T-helper 1 cell treated with Interleukin-12 subunit alpha and Interleukin-12 subunit beta and Interleukin-4 antibody, amounts not matched to agents 30 μg/mL and 1 μg/mL, for 36 hours (primary cell): ENCODE results near the gene SP8.

Source experiments
- H3K27ac Mint-ChIP-seq: one replicate; pipeline ENCODE4 v1.8.0; 2021; ENCODE audit warnings: mild to moderate bottlenecking, mixed read lengths
- H3K27me3 Mint-ChIP-seq: one replicate; pipeline ENCODE4 v1.8.0; 2021; ENCODE audit warnings: low read depth, mixed read lengths
- H3K36me3 Mint-ChIP-seq: one replicate; pipeline ENCODE4 v1.8.0; 2021; ENCODE audit warnings: low read depth, mixed read lengths
- H3K4me1 Mint-ChIP-seq: one replicate; pipeline ENCODE4 v1.8.0; 2021; ENCODE audit warnings: low read depth, mixed read lengths
- H3K4me3 Mint-ChIP-seq: one replicate; pipeline ENCODE4 v1.8.0; 2021; ENCODE audit warnings: mild to moderate bottlenecking, moderate library complexity, mixed read lengths
- H3K9me3 Mint-ChIP-seq: one replicate; pipeline ENCODE4 v1.8.0; 2021; ENCODE audit warnings: mixed read lengths

SP8 gene

GRCh38 chr7:20798694-20799121 is 12.0 kb upstream of the SP8 start:
- peaks cover 9% of the 10 kb centered on the region for H3K4me1 Mint-ChIP-seq
- no peaks in the 10 kb centered on the region for H3K36me3 Mint-ChIP-seq
- peaks cover 57% of the 10 kb centered on the region for H3K27me3 Mint-ChIP-seq
- peak overlapping the region; percentile 52 for H3K4me3 Mint-ChIP-seq
- peaks cover 5% of the 10 kb centered on the region for H3K9me3 Mint-ChIP-seq
- no peak overlapping the region for H3K27ac Mint-ChIP-seq

- Mint-ChIP-seq H3K36me3 (no peaks in the 10 kb centered on the region), H3K4me3 (no peak overlapping the region), H3K27me3 (peaks cover 63% of the 10 kb centered on the region), H3K27ac (no peak overlapping the region), H3K4me1 (peaks cover 9% of the 10 kb centered on the region), H3K9me3 (peaks cover 5% of the 10 kb centered on the region)
Measured at GRCh38 chr7:20798081-20798693, 11.5 kb upstream of the SP8 start.

GRCh38 chr7:20797462-20798080 is 10.9 kb upstream of the SP8 start:
- H3K27me3 Mint-ChIP-seq = peaks cover 67% of the 10 kb centered on the region
- peaks cover 5% of the 10 kb centered on the region for H3K9me3 Mint-ChIP-seq
- peak overlapping the region; percentile 52 for H3K27ac Mint-ChIP-seq
- peaks cover 9% of the 10 kb centered on the region for H3K4me1 Mint-ChIP-seq
- no peaks in the 10 kb centered on the region for H3K36me3 Mint-ChIP-seq
- peak overlapping the region; percentile 86 for H3K4me3 Mint-ChIP-seq

- H3K36me3 Mint-ChIP-seq = peaks cover 2% of the 10 kb centered on the region
- H3K27ac Mint-ChIP-seq = no peak overlapping the region
- H3K27me3 Mint-ChIP-seq = peaks cover 72% of the 10 kb centered on the region
Measured at GRCh38 chr7:20797042-20797461, 10.4 kb upstream of the SP8 start.

GRCh38 chr7:20796500-20796899 is 9.8 kb upstream of the SP8 start:
- Mint-ChIP-seq H3K27ac (no peak overlapping the region), H3K4me3 (no peak overlapping the region), H3K9me3 (peaks cover 5% of the 10 kb centered on the region), H3K27me3 (peaks cover 78% of the 10 kb centered on the region), H3K36me3 (peaks cover 5% of the 10 kb centered on the region), H3K4me1 (peaks cover 12% of the 10 kb centered on the region)

More at GRCh38 chr7:20797042-20797461, 10.4 kb upstream of the SP8 start:
- Mint-ChIP-seq H3K9me3 (peaks cover 5% of the 10 kb centered on the region), H3K4me1 (peaks cover 9% of the 10 kb centered on the region), H3K4me3 (peak overlapping the region; percentile 86)

- peaks cover 5% of the 10 kb centered on the region for H3K36me3 Mint-ChIP-seq
- H3K4me1 Mint-ChIP-seq = peaks cover 14% of the 10 kb centered on the region
- peaks cover 84% of the 10 kb centered on the region for H3K27me3 Mint-ChIP-seq
- H3K27ac Mint-ChIP-seq = no peak overlapping the region
- no peak overlapping the region for H3K4me3 Mint-ChIP-seq
- H3K9me3 Mint-ChIP-seq = peaks cover 5% of the 10 kb centered on the region
Measured at GRCh38 chr7:20795881-20796280, 9.2 kb upstream of the SP8 start.

GRCh38 chr7:20795361-20795760 is 8.7 kb upstream of the SP8 start:
- Mint-ChIP-seq H3K4me3 (no peak overlapping the region), H3K27ac (no peak overlapping the region), H3K36me3 (peaks cover 5% of the 10 kb centered on the region), H3K27me3 (peaks cover 87% of the 10 kb centered on the region), H3K9me3 (peaks cover 7% of the 10 kb centered on the region), H3K4me1 (peaks cover 17% of the 10 kb centered on the region)

- H3K27me3 Mint-ChIP-seq = peaks cover 87% of the 10 kb centered on the region
- H3K27ac Mint-ChIP-seq = no peak overlapping the region
- peaks cover 19% of the 10 kb centered on the region for H3K4me1 Mint-ChIP-seq
- H3K36me3 Mint-ChIP-seq = peaks cover 5% of the 10 kb centered on the region
- H3K4me3 Mint-ChIP-seq = no peak overlapping the region
- H3K9me3 Mint-ChIP-seq = peaks cover 9% of the 10 kb centered on the region
Measured at GRCh38 chr7:20794676-20795075, 8.0 kb upstream of the SP8 start.

GRCh38 chr7:20793694-20794394 is 7.2 kb upstream of the SP8 start:
- H3K4me3 Mint-ChIP-seq = no peak overlapping the region
- peaks cover 9% of the 10 kb centered on the region for H3K9me3 Mint-ChIP-seq
- peaks cover 19% of the 10 kb centered on the region for H3K4me1 Mint-ChIP-seq
- H3K36me3 Mint-ChIP-seq = peaks cover 5% of the 10 kb centered on the region
- no peak overlapping the region for H3K27ac Mint-ChIP-seq
- peaks cover 83% of the 10 kb centered on the region for H3K27me3 Mint-ChIP-seq

- H3K27ac Mint-ChIP-seq = peak overlapping the region; percentile 42
- peaks cover 84% of the 10 kb centered on the region for H3K27me3 Mint-ChIP-seq
- peaks cover 9% of the 10 kb centered on the region for H3K9me3 Mint-ChIP-seq
- no peak overlapping the region for H3K4me3 Mint-ChIP-seq
- peaks cover 19% of the 10 kb centered on the region for H3K4me1 Mint-ChIP-seq
- peaks cover 5% of the 10 kb centered on the region for H3K36me3 Mint-ChIP-seq
Measured at GRCh38 chr7:20793248-20793647, 6.6 kb upstream of the SP8 start.

- H3K27ac Mint-ChIP-seq = peak overlapping the region; percentile 23
- peaks cover 10% of the 10 kb centered on the region for H3K36me3 Mint-ChIP-seq
- peaks cover 89% of the 10 kb centered on the region for H3K27me3 Mint-ChIP-seq
- peaks cover 16% of the 10 kb centered on the region for H3K4me1 Mint-ChIP-seq
- H3K9me3 Mint-ChIP-seq = peaks cover 9% of the 10 kb centered on the region
- H3K4me3 Mint-ChIP-seq = peak overlapping the region; percentile 27
Measured at GRCh38 chr7:20791538-20792434, 5.1 kb upstream of the SP8 start.

GRCh38 chr7:20790375-20790774 is 3.7 kb upstream of the SP8 start:
- H3K27ac Mint-ChIP-seq = peak overlapping the region; percentile 11
- H3K4me3 Mint-ChIP-seq = no peak overlapping the region
- H3K36me3 Mint-ChIP-seq = peaks cover 10% of the 10 kb centered on the region
- H3K27me3 Mint-ChIP-seq = peaks cover 89% of the 10 kb centered on the region
- H3K4me1 Mint-ChIP-seq = peaks cover 16% of the 10 kb centered on the region
- peaks cover 4% of the 10 kb centered on the region for H3K9me3 Mint-ChIP-seq

- Mint-ChIP-seq H3K36me3 (peaks cover 13% of the 10 kb centered on the region), H3K4me1 (peaks cover 19% of the 10 kb centered on the region), H3K27me3 (peaks cover 82% of the 10 kb centered on the region), H3K9me3 (peaks cover 7% of the 10 kb centered on the region), H3K4me3 (no peak overlapping the region), H3K27ac (no peak overlapping the region)
Measured at GRCh38 chr7:20788420-20788990, 1.8 kb upstream of the SP8 start.
